ENCODE results near the gene SNX33.

Gene SNX33

DNA sequence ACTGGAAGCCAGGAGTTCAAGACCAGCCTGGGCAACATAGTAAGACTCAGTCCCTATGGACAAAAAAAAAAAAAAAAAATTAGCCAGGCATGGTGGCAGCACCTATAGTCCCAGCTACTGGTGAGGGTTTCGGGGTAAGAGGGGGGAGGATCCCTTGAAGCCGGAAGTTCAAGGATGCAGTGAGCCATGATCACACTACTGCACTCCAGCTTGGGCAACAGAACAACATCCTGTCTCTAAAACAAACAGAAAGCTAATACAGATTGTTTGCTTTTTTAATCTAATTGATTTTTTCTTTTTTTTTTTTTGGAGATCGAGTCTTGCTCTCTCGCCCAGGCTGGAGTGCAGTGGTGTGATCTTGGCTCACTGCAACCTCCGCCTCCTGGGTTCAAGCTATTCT lies 6.1 kb upstream of the SNX33 start:
- no peak for DNase-seq (ENCODE audit: low read depth, low spot score)

DNA sequence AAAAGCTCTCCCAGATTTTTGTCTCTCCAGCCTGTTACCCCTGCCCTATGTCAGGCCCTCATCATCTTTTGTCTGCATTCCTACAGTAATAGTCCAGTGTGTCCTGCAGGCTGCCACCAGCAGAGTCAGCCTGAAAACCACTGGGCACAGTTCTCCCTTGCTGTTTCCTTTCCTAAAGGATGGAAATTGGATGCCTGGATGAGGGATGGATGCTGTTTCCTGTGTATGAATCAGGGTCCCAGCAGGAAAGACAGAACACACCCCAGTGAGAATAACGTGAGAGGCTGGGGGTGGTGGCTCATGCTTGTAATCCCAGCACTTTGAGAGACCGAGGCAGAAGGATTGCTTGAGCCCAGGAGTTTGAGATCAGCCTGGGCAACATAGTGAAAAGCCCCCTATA lies 3.3 kb upstream of the SNX33 start:
- DNase-seq (ENCODE audit: low read depth, low spot score): no peak

DNA sequence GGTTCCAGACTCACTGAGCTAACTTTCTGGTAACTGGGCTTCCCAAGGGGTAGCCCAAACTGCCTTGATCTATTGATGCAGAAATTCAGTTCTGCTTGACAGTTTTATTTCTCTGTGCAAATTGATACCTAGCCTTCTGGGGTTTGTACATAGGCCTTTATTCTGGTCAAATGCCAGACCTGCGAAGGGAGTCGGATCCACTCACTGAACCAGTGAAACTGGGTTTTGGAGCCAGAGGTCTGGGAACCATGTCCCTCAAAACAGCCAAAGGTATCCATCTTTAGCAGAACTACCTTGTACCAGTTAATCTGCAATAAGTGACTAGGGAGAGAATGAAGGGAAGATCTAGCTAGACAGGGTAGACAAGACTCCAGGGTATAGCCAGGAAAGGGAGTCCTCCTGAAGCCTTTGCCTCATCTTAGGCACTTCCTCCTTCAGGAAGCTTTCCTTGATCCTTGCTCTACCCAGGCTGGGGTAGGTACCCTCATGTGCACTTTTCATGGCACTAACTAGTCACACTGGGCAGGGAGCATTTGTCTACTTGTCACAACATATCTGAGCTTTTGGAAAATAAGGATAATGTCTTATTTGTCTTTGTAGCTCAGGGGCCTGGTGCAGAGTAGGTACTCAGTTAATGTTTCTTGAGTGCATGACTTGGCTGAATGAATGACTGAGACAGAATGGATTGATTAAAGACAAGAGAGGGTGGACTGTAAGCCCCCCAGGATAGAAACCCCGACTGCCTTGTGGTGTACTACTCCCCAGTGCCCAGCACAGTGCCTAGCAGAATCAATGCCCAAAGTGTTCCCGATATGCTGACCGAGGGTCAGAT lies 1.4 kb upstream of the SNX33 start:
- no peak for DNase-seq (ENCODE audit: low read depth, low spot score)

- DNase-seq (ENCODE audit: low read depth, low spot score): no peak
Measured at GRCh38 chr15:75646944-75647364, 758 bp upstream of the SNX33 start.

- DNase-seq (ENCODE audit: low read depth, low spot score): no peak
Measured at GRCh38 chr15:75648156-75649000, 666 bp downstream of the SNX33 start.

GRCh38 chr15:75649045-75649761 lies 1.5 kb downstream of the SNX33 start:
- no peak for DNase-seq (ENCODE audit: low read depth, low spot score)

- DNase-seq (ENCODE audit: low read depth, low spot score): no peak
Measured at GRCh38 chr15:75649848-75650247, 2.1 kb downstream of the SNX33 start.

DNA sequence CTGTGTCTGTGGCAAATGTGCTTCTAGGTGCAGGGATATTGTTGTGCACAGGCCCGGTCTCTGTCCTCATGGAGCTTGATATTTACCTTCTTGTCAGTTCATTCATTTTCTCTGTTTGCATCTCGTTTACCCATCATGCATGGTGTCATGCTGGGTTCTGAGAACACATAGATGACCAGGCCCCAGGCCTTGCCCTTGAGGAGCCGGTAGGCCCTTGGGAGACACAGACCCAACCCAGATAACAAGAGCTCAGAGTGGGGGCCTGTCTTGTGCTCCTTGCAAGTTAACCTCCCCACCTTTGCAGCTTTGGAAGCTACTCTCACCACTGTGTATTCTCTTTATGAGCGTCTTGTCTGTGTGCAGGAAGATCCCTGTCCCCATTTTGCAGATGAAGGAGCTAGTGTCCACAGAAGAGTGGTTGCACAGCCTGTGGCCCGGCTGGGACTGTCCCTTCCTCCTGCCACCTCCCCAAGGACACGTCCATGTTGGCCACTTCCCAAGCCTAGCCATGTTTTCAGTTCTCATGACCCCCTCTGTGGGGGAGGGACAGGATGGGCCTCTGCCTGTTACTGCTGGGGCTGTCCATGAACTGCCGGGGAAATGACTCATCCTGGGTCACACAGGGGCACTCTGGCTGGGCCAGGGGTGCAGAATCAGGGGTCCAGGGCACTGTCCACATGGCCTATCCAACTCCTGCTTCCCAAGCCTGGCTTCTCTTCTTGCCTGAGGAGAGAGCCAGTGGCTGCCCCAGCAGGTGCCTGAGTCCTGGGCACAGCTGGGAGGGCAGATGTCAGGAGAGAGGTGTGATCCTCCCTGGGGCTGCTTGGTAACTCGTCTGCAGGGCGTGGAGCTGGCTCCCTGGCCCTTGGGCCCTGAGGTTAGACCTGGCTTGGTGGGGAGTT lies 3.4 kb downstream of the SNX33 start:
- no peak for DNase-seq (ENCODE audit: low read depth, low spot score)

DNA sequence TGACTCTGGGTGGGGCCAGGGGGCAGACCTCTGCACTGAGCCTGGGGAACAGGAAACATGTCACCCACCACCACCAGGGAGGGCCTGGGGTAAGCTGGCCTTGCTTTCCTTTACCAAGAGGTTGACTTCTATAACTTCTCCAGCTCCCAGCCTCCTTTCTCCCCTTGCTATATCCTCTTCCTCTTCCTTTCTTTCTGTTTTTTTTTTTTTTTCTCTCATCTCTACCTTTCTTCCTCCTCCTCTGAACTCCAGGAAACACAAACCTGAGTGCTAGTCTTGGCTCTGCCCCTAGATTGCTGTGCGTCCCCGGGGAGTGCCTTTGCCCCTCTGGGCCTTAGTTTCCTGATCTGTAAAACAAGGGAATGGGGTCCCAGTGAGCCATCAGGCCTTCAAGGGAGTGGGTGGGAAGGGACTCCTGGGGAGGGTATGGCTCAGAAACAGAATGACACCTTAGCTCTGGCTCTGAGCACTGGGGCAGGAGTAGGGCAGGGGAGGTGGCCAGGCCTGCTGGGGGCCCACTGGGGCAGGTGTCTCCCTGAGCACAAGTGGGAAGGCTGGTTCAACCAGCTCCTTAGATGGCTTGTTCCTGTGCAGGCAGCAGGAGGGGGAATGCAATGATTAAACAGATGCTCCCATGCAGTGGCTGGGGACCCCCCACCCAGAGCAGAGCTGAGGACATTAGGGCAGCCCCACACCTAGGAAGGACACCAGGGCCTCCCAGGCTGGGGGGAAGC lies 4.3 kb downstream of the SNX33 start:
- no peak for DNase-seq (ENCODE audit: low read depth, low spot score)

GRCh38 chr15:75653347-75653913 lies 5.7 kb downstream of the SNX33 start:
- DNase-seq (ENCODE audit: low read depth, low spot score): no peak

DNA sequence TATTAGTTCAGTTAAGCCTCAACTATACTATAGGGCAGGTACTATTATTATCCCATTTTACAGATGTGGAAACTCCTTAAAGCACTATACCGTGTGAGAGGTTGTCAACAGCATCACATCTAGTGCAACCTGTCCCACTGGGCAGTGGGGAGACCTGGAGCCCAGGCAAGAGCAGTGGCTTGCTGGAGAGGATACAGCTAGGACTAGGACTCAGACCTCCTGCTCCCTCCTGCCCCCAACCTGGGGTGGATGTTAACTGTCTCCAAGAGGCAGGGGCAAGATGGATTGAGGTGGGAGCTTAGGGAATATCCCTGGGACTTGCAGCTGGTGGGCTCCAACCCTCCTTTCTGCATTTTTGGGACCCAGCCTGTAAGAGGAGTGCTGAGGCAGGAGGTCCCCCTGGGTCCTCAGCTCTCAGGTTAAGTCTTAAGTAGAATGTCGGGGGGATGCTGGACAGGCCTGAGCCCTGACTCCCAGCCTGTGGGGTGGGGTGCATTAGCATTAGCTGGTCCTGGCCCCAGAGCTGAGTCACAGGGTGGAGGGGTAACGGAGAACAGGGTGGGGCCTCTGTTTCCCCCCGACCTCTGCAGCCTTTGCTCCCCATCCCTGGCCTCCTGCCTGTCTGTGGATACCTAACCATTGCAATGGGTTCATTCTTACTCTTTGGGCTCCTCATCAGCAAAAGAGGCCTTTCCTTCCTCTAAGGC lies 6.6 kb downstream of the SNX33 start:
- no peak for DNase-seq (ENCODE audit: low read depth, low spot score)

DNA sequence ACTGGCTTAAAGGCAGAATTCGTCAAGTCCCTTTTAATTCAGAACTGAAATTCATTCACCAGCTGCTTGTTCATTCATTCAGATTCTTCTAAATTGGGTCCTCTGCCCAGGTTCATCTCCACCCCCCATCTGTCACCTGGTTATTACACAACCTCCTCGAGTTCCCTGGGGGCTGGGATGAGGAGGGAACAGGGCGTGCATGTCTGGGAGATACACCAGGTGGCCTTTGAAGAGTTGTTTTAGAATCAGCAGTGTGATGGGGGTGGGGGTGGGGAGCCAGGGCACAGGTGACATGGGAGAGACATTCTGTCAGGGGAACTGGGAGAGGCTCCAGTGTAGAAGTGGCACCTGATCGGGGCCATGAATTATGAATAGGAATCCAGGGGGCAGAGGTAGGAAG lies 8.2 kb downstream of the SNX33 start:
- DNase-seq (ENCODE audit: low read depth, low spot score): no peak

- no peak for DNase-seq (ENCODE audit: low read depth, low spot score)
Measured at GRCh38 chr15:75656331-75656730, 8.6 kb downstream of the SNX33 start.

- no peak for DNase-seq (ENCODE audit: low read depth, low spot score)
Measured at GRCh38 chr15:75656813-75657212, 9.1 kb downstream of the SNX33 start.

DNA sequence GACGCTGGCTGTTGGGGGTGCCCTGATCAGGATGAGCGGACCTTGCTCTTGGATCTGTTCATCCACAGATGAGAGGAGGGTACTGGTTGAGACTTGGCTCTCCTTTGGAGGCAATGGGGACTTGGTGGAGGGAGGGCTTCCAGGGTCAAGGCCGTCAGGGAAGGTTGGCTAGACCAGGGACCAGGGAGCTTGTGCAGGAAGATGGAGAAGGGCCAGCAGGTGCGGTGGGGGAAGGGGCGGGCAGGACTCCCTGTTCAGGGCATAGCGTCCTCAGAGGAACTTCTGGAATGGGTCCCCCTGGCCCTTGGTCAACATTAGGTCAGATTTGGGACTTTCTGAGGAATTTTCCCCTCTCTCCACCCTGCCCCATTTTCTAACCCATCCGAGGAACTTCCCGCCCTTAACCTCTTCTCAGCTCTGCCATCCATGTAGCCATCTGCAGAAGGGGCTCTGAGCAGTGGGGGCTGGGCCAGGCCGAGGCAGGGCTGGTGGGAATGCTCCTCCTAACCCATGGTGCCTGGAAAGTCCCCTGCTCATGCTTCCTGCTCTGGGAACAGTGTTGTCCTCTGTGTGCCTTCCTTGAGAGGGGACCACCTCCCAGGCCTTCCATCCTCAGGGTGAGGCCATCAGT lies 11.5 kb downstream of the SNX33 start:
- DNase-seq (ENCODE audit: low read depth, low spot score): no peak

GRCh38 chr15:75659928-75660645 lies 12.4 kb downstream of the SNX33 start:
- no peak for DNase-seq (ENCODE audit: low read depth, low spot score)

DNA sequence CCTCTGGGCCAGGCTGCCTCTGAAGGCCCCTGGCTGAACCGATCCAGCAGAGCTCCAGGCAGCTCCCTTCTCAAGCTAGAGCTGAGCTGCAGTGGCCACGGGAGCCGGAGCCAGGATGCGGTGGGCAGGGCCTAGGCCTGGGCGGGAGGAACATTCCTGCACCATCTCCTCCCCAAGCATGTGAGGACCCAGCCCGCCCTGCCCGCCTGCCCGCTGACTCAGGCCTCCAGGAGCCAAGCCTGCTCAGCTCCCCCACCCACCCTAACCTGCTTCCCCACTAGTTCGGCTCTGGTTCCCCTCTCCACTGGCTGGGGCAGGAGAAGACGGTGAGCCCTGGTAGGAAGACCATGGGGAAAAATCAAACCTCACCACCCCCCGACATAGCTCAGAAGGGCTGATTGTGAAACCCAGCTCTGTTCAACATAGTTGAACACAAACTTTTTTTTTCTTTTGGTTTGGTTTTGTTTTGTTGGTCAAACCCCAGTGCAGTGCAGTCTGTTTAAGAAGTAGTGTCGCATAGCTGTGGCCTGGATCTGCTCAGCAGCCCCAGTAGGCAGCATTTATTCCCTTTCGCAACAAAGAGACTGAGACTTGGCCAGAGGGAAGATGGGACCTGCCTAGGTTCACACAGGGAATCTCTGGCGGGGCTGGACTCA lies 13.5 kb downstream of the SNX33 start:
- no peak for DNase-seq (ENCODE audit: low read depth, low spot score)

DNA sequence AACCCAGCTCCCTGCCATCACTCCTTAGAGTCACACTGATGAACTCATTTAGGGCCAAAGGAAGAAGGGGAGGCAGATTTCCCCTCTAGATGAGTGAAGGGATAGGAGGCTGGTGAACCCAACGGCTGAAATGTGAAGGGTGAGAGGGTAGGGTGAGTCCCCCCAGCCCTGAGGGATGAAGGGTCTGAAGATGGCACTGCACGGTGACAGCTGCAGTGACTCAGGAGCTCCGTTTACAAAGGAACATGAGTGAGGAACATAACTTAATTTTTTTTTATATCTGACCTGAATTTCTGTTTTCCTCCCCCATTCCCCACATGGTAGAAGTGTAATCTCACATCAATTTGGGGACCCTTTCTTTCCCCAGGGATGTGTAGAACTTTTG lies 14.0 kb downstream of the SNX33 start:
- DNase-seq (ENCODE audit: low read depth, low spot score): no peak

All from activated CD4-positive, CD25-positive, alpha-beta regulatory T cell treated with anti-CD3 and anti-CD28 coated beads, Interleukin-2, amount 50 U/mL, for 16 hours (primary cell).